GM04503 (cell line): ENCODE measurements around the gene NKAIN2.

Source experiments
- DNase-seq: peaks from one replicate; pipeline ENCODE4 v3.0.0-alpha.2; 2012; ENCODE audit warnings: low read depth

Gene NKAIN2

DNA sequence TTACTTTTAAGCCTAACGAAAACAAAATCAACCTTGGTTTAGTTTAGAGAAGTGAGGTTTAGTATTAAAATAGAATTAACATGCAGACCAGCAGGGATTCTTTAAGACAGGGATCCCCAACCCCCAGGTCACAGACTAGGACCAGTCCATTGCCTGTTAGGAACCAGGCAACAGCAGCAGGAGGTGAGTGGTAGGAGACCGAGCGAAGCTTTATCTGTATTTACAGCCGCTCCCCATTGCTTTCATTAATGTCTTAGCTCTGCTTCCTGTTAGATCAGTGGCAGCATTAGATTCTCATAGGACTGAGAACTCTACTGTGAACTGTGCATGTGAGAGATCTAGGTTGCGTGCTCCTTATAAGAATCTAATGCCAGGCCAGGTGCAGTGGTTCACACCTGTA, 225.9 kb downstream of the NKAIN2 start:
- no peak for DNase-seq

DNA sequence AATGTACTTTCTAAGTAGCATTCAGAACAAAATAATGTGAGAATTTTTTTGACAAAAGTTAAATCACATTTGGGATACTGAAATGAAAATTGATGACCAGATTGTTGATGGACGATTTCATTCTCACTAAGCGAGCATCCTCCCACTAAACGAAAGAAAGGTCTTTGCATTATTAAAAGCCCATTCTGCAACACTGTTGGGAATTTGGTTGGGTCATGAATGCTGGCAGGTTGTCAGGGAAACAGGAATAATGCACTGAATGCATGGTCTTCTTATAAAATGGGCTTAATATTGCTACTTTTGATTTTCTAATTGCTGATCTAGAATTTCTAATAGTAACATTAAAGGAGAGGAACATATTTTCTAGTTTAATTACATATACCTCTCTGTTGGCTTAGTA, 229.8 kb downstream of the NKAIN2 start:
- DNase-seq = no peak

- DNase-seq = no peak
These were observed 232.7 kb downstream of the NKAIN2 start for GRCh38 chr6:124036384-124036783.

DNA sequence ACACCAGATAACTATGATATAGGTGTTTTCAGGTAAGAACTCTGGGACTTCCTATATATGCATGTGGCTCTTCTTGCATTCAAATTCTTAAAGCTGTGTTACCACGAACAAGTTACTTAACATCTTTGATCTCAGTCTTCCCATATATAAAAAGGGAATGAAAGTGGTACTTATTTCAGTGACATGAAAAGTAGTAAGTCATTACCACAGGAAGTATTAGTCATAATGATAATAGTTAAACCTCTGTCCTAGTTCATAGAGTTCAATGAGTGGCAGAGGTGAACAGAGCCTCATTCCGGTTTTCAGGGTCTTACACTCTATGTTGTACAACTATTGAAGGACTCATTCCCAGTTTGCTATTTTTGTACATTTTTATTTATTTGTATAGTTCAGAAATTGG, 237.0 kb downstream of the NKAIN2 start:
- no peak for DNase-seq

DNA sequence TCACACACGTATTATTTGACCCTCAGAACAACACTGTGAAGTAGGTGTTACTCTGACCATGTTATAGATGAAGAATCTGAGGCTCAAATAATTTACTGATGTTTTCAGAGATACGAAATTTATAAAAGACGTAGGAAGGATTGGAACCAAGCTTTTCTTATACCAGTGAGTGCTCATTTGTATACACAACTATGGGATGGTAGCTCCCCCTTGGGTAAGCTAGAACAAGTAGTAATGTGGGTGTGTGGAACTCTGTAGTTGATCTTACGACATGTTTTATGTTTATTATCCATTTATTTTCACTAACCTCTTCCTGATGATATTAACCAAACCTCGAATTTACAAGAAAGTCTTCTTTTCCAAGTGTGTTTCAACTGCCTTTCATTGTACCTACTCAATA, 248.5 kb downstream of the NKAIN2 start:
- DNase-seq = no peak

DNA sequence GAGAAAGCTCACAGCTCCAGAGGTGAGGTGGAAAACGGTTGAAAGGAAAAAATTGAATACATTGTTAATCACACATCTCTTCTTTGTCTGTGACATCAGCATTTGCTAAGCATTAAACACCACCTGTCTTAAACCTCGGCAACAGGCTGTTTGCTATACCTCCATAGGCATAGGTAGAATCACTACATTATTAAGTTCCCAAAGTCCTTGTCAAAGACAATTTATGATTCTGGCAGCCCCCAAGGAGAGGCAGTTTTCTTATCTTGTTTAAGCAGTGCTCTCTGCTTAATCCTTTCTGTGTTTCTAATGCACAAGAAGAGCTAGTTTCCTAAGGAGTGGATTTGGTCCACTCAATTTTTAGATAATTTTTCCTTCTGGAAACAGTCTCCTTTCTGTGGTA, 249.7 kb downstream of the NKAIN2 start:
- no peak for DNase-seq

DNA sequence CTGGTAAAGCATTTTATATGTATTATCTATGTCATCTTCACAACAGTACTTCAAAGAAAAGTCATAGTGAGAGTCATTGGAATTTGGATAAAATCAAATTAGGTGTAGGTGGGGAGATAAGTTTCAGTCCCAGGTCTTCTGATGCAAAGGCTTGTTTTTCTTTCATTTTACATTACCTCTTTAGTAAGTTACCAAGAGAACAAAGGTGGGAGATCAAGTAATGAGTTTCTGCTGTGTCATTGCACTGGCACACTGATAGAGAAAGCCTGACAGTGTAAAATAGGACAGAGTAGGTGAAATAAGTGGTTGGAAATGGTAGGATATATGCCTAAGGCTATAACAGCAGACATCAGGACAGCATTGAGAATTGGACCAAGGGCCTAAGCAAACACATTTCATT, 250.4 kb downstream of the NKAIN2 start:
- no peak for DNase-seq

DNA sequence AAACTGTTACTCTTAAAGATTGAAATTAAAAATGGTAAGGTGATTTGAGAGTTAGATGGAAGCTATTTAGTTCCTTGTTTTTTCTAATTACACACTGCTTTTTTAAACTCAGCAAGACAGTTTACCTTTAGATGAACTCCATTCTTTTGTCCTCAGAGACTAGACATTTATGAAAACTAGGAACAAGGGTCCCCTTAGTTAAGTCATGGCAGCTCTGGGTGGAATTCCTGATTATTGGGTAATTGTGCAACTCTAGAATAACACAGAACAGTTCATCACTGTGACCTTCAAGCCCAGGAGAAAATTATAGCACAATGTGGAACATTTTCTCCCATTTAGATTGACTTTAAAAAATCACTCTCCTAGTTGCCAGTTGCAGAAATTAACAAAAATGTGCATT, 251.7 kb downstream of the NKAIN2 start:
- no peak for DNase-seq

- no peak for DNase-seq
These were observed 252.3 kb downstream of the NKAIN2 start for GRCh38 chr6:124055963-124056362.

DNA sequence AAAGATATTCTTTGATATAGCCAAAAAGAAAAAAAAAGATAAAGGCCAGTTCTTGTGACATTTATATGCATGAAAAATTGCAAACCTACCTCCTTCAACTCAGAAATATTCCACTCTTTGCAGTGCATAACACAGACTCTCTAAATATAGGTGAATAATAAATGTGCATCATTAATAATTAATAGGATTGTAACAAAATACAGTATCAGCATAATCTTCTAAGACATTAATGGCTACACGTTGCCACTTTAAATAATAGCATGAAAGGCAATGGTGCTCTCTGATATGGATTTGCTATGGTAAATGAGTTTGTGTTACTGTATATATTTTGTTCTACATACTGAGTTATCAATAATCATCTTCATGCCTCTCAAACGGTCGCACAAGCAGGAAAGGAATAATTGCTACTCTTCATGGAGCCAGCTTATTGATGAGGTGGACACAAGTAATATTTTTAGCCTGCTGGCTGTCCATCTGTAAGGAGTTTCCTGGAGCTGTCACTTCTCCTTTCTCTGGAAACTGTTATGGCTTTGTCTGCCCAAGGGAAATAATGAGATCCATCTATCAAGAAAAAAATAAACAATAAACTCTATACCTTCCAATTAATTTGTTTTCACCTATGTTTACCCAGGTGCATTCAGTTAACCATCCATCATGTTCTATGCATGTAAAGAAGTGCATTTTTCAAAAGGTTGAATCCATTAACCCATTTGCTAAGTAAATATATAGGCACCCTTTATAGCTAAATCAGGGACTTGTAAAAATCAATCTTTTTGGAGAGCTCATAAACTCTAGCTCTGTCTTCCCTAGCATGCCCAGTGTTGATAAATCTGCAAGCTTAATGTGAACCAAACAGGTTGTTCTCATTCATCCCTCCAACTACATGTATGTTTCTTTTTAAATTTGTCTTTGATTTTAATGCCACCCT, 253.0 kb downstream of the NKAIN2 start:
- DNase-seq = no peak

DNA sequence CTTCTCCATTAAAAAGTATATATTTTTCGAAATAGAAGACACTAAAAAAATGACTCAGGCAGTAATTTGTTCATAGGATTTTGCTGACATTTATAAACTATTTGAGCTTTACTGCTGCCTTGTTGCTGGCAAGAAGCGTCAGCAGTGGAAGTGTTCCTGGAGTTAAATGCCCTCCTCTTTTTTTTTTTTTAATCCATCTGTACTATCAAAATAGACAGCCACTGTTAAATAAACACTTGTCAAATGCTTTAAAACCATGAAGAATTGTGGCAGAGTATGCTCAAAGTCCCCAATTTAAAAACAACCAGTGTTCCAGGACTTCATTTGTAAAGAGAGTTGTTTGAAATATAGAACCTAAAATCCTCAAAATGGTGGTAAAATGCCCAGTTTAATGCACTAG, 253.8 kb downstream of the NKAIN2 start:
- DNase-seq = no peak

DNA sequence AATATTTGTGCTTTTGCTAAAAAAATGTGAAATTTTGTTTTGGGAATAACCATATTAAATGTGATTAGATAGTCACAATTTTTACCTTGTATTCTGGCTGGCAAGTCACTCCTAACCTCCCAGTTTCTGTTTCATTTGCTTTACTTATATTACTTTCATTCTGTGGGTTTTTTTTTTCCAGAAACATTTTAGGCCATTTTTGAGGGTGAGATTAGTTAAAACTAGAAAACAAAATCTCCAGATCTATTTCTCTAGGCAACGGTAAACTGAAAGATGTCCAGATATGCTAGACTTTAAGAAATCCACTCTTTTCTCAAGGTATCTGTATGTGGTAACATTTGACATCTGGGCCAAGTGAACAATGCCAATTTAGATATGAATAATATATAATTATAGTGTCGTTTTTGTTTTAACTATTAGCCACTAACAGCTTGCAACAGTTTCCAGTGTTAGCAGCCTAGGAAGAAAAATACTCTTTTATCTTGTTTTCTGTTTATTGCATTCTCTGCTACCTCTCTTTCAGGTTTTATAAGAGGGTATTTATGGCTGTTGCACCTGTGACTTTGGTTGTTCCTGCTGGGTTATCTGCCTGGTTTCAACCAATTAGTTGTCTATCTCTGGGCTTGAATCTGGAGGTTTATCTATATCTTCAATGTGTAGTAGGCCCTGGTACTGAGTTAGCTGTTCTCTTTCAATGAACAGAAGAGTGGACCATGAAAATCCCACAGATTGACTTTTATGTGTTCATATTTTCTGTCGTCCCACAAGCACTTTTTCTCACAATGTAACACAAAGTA, 260.9 kb downstream of the NKAIN2 start:
- no peak for DNase-seq

DNA sequence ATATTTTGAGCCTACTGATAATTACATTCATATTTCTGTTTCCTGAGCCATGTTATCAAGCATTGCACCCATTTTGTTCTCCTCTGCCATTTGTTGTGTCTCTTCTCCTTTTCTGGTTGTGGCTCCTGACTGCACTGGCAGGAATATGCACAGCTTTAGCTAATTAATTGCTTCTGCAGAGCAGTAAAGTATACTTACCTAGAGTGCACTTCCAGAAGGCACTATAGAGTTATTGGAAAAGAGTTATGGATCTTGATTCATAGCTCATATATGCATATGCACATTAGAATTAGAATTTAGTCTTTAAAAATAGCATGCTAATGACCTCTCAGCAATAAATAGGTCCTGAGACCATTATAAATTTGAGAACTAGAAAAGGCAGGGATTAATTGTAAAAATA, 262.6 kb downstream of the NKAIN2 start:
- no peak for DNase-seq

DNA sequence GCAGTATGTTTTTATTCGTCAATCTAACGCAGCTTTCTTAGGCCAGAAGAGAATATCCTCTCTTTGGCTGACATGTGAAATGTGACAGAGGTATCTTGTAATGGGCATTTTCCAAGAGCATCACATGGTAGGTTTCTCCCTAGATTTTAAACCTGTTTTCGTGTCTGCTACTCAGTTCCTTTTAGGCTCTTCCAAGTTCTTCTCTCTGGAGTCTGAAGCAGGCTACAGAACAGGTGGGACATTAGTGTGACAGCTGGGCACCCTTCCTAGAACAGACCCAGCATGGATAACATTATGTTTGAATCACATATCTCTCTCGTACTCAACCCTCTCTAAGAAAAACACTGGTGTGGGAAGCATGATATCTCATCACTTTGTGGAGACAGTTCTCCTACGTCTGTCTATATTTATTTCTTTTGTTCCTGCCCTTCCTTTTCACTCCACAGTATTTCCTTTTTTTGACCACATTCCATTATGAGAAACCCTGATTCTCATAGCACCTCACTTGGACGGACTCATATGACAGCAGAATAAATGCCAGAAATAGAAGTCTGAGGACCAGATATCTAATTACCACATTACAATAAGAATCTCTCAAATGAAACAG, 263.4 kb downstream of the NKAIN2 start:
- DNase-seq = no peak

GRCh38 chr6:124069230-124069950, 265.7 kb downstream of the NKAIN2 start:
- no peak for DNase-seq

GRCh38 chr6:124073021-124073420, 269.4 kb downstream of the NKAIN2 start:
- no peak for DNase-seq

DNA sequence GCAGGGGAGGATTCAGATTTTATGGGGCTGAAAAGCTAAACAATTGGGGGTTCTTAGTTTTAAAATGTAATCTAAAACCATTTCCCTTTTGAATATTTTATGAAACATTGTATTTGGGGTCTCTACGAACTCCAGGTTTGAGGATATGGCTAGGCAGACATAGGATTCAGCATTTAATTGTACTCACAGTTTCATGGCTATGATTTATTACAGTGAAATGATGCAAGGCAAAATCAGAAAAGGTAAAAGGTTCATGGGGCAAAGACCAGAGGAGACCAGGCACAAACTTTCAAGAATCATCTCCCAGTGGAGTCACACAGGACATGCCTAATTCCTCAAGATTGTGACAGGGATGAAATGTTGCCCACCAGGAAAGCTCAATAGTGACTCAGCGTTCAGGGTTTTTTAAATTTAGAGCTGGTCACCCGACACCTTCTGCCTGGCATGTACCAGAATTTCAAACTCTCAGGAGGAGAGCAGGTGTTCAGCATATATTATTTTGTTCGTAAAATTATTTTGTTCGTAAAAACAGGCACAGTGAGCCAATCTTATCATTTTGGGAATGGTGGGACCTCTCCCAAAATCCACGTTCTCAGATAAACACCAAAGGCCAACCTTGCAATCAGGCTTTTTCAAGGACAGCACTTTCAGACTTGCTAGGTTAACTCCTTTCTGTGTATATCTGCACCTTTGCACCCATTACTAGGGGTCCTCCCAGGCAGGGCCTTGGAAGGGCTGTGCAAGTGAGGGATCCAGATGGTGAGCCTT, 270.3 kb downstream of the NKAIN2 start:
- no peak for DNase-seq

DNA sequence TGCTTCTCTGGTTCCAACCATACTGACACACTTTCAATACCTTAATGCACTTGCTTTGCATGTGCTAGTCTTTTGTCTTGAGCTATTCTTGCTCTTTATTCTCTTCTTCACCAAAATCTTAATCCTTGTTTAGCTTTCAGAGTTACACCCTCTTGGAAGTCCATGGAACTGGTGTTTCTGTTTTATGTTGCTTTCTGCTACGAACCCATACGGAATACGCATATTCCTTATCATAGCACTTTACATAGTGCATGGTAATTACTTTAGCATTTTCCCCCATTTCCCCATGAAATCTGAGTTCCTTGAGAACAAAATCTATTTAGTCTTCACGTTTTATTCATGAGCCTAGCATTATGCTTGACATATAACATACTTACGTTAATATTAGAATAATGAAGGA, 270.9 kb downstream of the NKAIN2 start:
- DNase-seq = no peak

GRCh38 chr6:124076336-124077048, 272.8 kb downstream of the NKAIN2 start:
- DNase-seq = no peak

DNA sequence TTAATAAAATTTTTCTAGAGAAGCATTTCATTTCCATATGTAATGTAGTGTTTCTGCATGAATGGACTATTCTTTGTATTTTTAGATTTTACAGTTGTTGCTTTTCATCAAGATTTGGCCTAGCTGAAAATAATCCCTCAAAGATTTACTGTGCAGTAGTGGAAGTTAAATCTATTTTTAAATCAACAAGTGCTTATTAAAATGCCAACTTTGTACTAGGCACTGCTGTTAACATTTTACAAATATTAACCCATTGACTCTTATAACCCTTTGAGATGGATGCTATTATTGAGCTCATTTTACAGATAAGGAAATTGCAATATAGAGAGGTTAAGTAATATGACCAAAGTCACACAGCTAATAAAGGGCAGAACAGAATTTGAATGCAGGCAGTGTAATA, 274.5 kb downstream of the NKAIN2 start:
- DNase-seq = no peak

DNA sequence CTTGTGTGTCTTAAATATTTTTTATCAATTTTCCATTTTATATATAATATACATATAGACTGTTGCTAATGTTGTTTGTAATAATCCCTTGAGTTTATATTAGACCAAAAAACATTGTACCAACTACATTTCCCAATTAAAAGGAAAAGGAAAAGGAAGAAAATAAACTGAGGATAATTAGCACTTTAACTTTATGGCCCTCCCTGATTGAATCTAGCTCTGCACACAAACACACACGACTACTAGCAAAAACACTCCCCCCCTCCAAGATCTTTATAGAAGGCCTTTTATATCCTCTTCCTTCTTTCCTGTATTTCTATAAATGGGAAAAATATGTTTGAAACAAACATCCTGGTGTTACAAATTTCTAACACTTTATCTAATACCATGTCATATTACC, 276.8 kb downstream of the NKAIN2 start:
- no peak for DNase-seq
